Fibroblast of peridontal ligament (primary cell): ENCODE measurements around the gene HLA-G.
A peak's percentile ranks its signal among the peaks of the same experiment; 100 is the strongest.

ENCODE experiments used
- DNase-seq: peaks from one replicate; pipeline ENCODE4 v3.0.0-alpha.2; 2010; ENCODE audit errors: extremely low read depth

The HLA-G gene

GRCh38 chr6:29816030-29816429, 11.6 kb upstream of the HLA-G start:
- DNase-seq, result no peak

GRCh38 chr6:29818892-29819291, 8.7 kb upstream of the HLA-G start:
- DNase-seq, result no peak

- no peak for DNase-seq
Measured at GRCh38 chr6:29824144-29824543, 3.5 kb upstream of the HLA-G start.

GRCh38 chr6:29825848-29826247, 1.8 kb upstream of the HLA-G start:
- DNase-seq, result no peak

GRCh38 chr6:29826271-29826670, 1.4 kb upstream of the HLA-G start:
- no peak for DNase-seq

GRCh38 chr6:29828471-29828797, 809 bp downstream of the HLA-G start:
- no peak for DNase-seq

GRCh38 chr6:29829766-29830165, 2.1 kb downstream of the HLA-G start:
- no peak for DNase-seq

GRCh38 chr6:29830409-29830808, 2.8 kb downstream of the HLA-G start:
- DNase-seq, result no peak

GRCh38 chr6:29831776-29832175, 4.2 kb downstream of the HLA-G start:
- peak; percentile 25 for DNase-seq

GRCh38 chr6:29834564-29835436, 7.2 kb downstream of the HLA-G start:
- peak; percentile 18 for DNase-seq

- DNase-seq, result no peak
Measured at GRCh38 chr6:29839917-29840316, 12.3 kb downstream of the HLA-G start.

GRCh38 chr6:29841030-29841429, 13.4 kb downstream of the HLA-G start:
- DNase-seq, result no peak

- no peak for DNase-seq
Measured at GRCh38 chr6:29845405-29846006, 17.9 kb downstream of the HLA-G start.

- DNase-seq, result peak; percentile 56
Measured at GRCh38 chr6:29847871-29848630, 20.4 kb downstream of the HLA-G start.

GRCh38 chr6:29850011-29850553, 22.5 kb downstream of the HLA-G start:
- DNase-seq, result peak; percentile 15

GRCh38 chr6:29851190-29851589, 23.6 kb downstream of the HLA-G start:
- no peak for DNase-seq

GRCh38 chr6:29853245-29853644, 25.6 kb downstream of the HLA-G start:
- no peak for DNase-seq

GRCh38 chr6:29858006-29858405, 30.4 kb downstream of the HLA-G start:
- DNase-seq, result no peak

- no peak for DNase-seq
Measured at GRCh38 chr6:29861521-29862255, 34.1 kb downstream of the HLA-G start.

GRCh38 chr6:29864037-29864810, 36.6 kb downstream of the HLA-G start:
- no peak for DNase-seq

- DNase-seq, result no peak
Measured at GRCh38 chr6:29865631-29866030, 38.0 kb downstream of the HLA-G start.
